Stimulated activated naive CD8-positive, alpha-beta T cell treated with anti-CD3 and anti-CD28 coated beads, Interleukin-15, Interleukin-2, amounts not matched to agents 100 ng/mL and 50 ng/mL, for 24 hours (primary cell): ENCODE measurements around the gene GDPD3.
"Not testable (repeated sequence)": the region's sequence is repeated elsewhere in the genome, so short reads cannot be mapped to it uniquely, and the experiment has no call there.

Source experiments
- H3K27ac Mint-ChIP-seq: one replicate; pipeline ENCODE4 v1.8.0; 2021; ENCODE audit warnings: mild to moderate bottlenecking, mixed read lengths
- H3K27me3 Mint-ChIP-seq: one replicate; pipeline ENCODE4 v1.8.0; 2021; ENCODE audit warnings: mixed read lengths
- H3K36me3 Mint-ChIP-seq: one replicate; pipeline ENCODE4 v1.8.0; 2021; ENCODE audit warnings: low read depth, mixed read lengths
- H3K4me1 Mint-ChIP-seq: one replicate; pipeline ENCODE4 v1.8.0; 2021; ENCODE audit warnings: low read depth, mixed read lengths
- H3K4me3 Mint-ChIP-seq: one replicate; pipeline ENCODE4 v1.8.0; 2021; ENCODE audit warnings: mild to moderate bottlenecking, mixed read lengths
- H3K9me3 Mint-ChIP-seq: one replicate; pipeline ENCODE4 v1.8.0; 2021; ENCODE audit warnings: mixed read lengths

The GDPD3 gene

DNA sequence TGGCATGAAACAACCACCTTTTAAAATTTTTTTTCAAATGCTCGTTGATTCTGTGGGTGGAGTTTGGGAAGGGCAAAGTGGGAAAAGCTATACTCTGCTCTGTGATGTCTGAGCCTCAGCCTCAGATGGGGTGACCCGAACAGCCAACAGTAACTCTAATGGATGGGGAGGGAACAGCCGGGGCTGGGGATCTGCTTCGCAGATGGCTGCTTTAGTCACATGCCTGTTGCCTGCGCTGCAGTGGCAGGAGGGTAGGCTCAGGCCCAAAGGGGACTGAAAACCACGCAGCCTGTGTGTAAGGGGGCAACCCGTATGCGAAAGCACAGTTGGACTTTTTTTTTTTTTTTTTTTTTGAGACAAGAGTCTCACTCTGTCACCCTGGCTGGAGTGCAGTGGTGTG lies 24.6 kb upstream of the GDPD3 start:
- H3K36me3 Mint-ChIP-seq: no peaks in the 10 kb centered on the region
- H3K27ac Mint-ChIP-seq: no peak overlapping the region
- H3K27me3 Mint-ChIP-seq: no peaks in the 10 kb centered on the region
- H3K9me3 Mint-ChIP-seq: no peaks in the 10 kb centered on the region
- no peak overlapping the region for H3K4me3 Mint-ChIP-seq
- peaks cover 16% of the 10 kb centered on the region for H3K4me1 Mint-ChIP-seq

DNA sequence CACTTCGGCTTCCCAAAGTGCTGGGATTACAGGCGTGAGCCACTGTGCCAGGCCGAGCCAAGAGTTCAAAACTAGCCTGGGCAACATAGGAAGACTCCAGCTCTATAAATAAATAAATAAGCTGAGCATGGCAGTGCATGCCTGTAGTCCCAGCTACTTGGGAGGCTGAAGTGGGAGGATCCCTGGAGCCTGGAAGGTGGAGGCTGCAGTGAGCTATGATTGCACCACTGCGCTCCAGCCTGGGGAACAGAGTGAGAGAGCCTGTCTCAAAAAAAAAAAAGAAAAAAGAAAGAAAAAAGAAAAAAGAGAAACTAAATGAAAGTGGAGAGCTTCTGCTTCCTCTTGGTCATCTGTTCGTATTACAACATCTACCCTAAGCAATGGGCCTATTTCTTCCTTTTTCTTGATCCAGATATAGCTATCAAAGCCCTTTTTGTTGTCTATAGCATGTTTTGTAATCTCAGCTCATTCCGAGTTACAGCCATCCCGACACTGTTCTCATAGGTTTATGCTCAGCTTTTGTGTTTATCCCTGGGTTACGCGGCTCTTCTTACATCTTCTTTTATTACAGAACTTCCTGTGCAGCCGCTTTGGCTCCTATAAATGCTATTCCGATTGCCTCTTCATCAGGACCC lies 23.8 kb upstream of the GDPD3 start:
- no peaks in the 10 kb centered on the region for H3K27me3 Mint-ChIP-seq
- H3K4me1 Mint-ChIP-seq: peaks cover 13% of the 10 kb centered on the region
- H3K9me3 Mint-ChIP-seq: no peaks in the 10 kb centered on the region
- H3K27ac Mint-ChIP-seq: no peak overlapping the region
- H3K4me3 Mint-ChIP-seq: no peak overlapping the region
- no peaks in the 10 kb centered on the region for H3K36me3 Mint-ChIP-seq

DNA sequence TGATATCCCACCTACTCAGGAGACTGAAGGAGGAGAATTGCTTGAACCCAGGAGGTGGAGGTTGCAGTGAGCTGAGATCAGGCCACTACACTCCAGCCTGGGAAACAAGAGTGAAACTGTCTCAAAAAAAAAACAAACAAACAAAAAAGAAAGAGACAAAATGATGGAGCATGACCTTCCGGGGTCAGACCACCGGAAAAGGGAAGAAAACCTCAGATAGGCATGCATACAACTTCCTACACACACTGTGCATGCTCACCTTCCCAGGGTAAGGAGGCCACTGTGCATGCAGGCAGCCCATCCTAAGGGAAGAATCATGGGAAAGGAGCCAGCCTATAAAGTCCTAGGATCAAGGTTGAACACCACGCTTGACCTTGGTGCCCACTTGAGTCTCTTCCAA lies 19.3 kb upstream of the GDPD3 start:
- Mint-ChIP-seq H3K36me3 (no peaks in the 10 kb centered on the region), H3K4me3 (no peak overlapping the region), H3K27me3 (no peaks in the 10 kb centered on the region), H3K9me3 (no peaks in the 10 kb centered on the region), H3K27ac (no peak overlapping the region), H3K4me1 (peaks cover 8% of the 10 kb centered on the region)

- Mint-ChIP-seq H3K4me3 (no peak overlapping the region), H3K36me3 (no peaks in the 10 kb centered on the region), H3K27me3 (no peaks in the 10 kb centered on the region), H3K4me1 (peaks cover 8% of the 10 kb centered on the region), H3K27ac (no peak overlapping the region), H3K9me3 (no peaks in the 10 kb centered on the region)
Measured at GRCh38 chr16:30131869-30132475, 18.6 kb upstream of the GDPD3 start.

DNA sequence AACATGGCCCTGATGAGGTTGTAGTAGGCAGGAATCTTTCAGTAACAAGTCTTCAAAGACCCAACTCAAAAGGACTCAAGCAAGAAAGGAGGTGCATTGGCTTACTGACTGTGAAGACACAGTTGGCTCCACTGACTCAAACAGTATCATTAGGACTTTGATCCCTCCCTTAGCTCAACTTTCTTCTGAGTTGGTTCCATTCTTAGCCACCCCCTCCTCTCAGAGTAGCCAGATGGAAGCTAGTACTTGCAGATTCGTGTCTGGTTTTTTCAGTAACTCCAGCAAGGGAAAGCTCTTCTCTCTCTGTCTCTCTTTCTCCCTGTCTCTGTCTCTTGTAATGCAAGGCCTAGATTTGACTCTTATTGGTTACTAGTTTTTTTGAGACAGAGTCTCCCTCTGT lies 14.7 kb upstream of the GDPD3 start:
- Mint-ChIP-seq H3K27me3 (no peaks in the 10 kb centered on the region), H3K27ac (no peak overlapping the region), H3K4me1 (peaks cover 11% of the 10 kb centered on the region), H3K36me3 (no peaks in the 10 kb centered on the region), H3K9me3 (no peaks in the 10 kb centered on the region), H3K4me3 (no peak overlapping the region)

GRCh38 chr16:30125690-30126089 lies 12.4 kb upstream of the GDPD3 start:
- peaks cover 23% of the 10 kb centered on the region for H3K4me1 Mint-ChIP-seq
- not testable (repeated sequence) for H3K27me3 Mint-ChIP-seq, H3K4me3 Mint-ChIP-seq, H3K9me3 Mint-ChIP-seq, H3K36me3 Mint-ChIP-seq, H3K27ac Mint-ChIP-seq

- H3K27ac Mint-ChIP-seq: no peak overlapping the region
- H3K4me3 Mint-ChIP-seq: no peak overlapping the region
- no peaks in the 10 kb centered on the region for H3K27me3 Mint-ChIP-seq
- H3K9me3 Mint-ChIP-seq: no peaks in the 10 kb centered on the region
- H3K4me1 Mint-ChIP-seq: peaks cover 26% of the 10 kb centered on the region
- H3K36me3 Mint-ChIP-seq: no peaks in the 10 kb centered on the region
Measured at GRCh38 chr16:30124985-30125379, 11.6 kb upstream of the GDPD3 start.

GRCh38 chr16:30122604-30123160 lies 9.3 kb upstream of the GDPD3 start:
- peak overlapping the region; percentile 67 for H3K27ac Mint-ChIP-seq
- no peaks in the 10 kb centered on the region for H3K36me3 Mint-ChIP-seq
- H3K4me1 Mint-ChIP-seq: peaks cover 27% of the 10 kb centered on the region
- no peaks in the 10 kb centered on the region for H3K9me3 Mint-ChIP-seq
- H3K4me3 Mint-ChIP-seq: peak overlapping the region; percentile 81
- H3K27me3 Mint-ChIP-seq: no peaks in the 10 kb centered on the region

GRCh38 chr16:30121741-30122571 lies 8.6 kb upstream of the GDPD3 start:
- no peak overlapping the region for H3K27ac Mint-ChIP-seq
- peaks cover 27% of the 10 kb centered on the region for H3K4me1 Mint-ChIP-seq
- no peaks in the 10 kb centered on the region for H3K36me3 Mint-ChIP-seq
- H3K9me3 Mint-ChIP-seq: no peaks in the 10 kb centered on the region
- H3K27me3 Mint-ChIP-seq: no peaks in the 10 kb centered on the region
- H3K4me3 Mint-ChIP-seq: peak overlapping the region; percentile 81

DNA sequence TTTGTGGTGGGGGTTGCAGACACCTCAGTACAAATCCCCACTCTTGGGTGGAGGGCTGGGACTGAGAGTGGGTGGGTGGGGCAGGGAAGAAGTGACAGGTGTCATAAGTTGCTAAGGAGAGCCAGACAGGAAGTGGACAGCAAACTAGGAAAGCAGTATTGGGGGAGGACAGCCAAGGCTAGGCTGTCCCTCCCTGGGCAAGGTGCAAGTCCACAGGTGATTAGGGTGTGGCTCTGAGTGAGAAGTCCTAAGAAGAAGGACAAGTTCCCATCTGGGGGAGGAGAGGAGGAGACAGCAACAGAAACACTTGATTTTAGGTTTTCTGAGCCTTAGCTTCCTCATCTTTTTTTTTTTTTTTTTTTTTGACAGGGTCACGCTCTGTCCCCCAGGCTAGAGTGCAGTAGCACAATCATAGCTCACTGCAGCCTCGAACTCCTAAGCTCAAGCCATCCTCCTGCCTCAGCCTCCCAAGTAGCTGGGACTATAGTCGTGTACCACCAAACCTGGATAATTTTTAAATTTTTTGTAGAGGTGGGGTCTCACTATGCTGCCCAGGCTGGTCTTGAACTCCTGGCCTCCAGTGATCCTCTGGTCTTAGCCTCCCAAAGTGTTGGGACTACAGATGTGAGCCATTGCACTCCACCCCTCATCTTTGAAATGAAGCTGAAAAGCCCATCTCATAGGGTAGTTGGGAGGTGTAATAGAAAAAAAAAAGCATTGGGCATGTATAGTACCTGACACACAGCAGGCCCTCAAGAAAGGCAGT lies 7.2 kb upstream of the GDPD3 start:
- H3K4me3 Mint-ChIP-seq: no peak overlapping the region

GRCh38 chr16:30119428-30119827 lies 6.1 kb upstream of the GDPD3 start:
- no peaks in the 10 kb centered on the region for H3K36me3 Mint-ChIP-seq
- no peaks in the 10 kb centered on the region for H3K27me3 Mint-ChIP-seq
- peaks cover 29% of the 10 kb centered on the region for H3K4me1 Mint-ChIP-seq
- no peaks in the 10 kb centered on the region for H3K9me3 Mint-ChIP-seq
- H3K27ac Mint-ChIP-seq: no peak overlapping the region
- no peak overlapping the region for H3K4me3 Mint-ChIP-seq

More for the DNA sequence above, 7.2 kb upstream of the GDPD3 start:
- no peaks in the 10 kb centered on the region for H3K27me3 Mint-ChIP-seq
- H3K4me1 Mint-ChIP-seq: peaks cover 24% of the 10 kb centered on the region
- H3K27ac Mint-ChIP-seq: peak overlapping the region; percentile 63
- H3K9me3 Mint-ChIP-seq: no peaks in the 10 kb centered on the region
- H3K36me3 Mint-ChIP-seq: no peaks in the 10 kb centered on the region

GRCh38 chr16:30117768-30118167 lies 4.4 kb upstream of the GDPD3 start:
- Mint-ChIP-seq H3K4me3 (no peak overlapping the region), H3K9me3 (no peaks in the 10 kb centered on the region), H3K4me1 (peaks cover 29% of the 10 kb centered on the region), H3K36me3 (no peaks in the 10 kb centered on the region), H3K27ac (no peak overlapping the region), H3K27me3 (no peaks in the 10 kb centered on the region)

GRCh38 chr16:30116291-30117207 lies 3.2 kb upstream of the GDPD3 start:
- H3K27ac Mint-ChIP-seq: no peak overlapping the region
- H3K9me3 Mint-ChIP-seq: no peaks in the 10 kb centered on the region

DNA sequence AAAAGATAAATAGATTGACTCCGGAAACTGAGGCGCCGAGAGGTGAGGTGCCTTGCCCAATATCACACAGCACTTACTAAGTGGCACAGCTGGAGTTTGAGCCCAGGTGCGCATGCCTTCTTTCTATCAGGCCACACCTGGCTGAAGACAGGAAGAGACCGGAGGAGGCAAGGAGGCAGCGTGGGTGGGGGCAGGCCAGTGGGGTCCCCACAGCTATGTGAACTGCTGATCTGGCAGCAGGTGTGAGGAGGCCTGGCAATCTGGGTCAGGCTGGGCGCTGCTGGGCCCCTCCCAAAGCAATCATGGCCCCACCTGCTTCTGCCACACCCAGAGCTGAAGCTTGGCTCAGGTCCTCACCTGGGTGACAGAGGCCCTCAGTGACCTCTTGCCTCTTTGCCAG lies 1.9 kb upstream of the GDPD3 start:
- Mint-ChIP-seq H3K27ac (no peak overlapping the region), H3K9me3 (no peaks in the 10 kb centered on the region), H3K4me3 (no peak overlapping the region), H3K36me3 (peaks cover 6% of the 10 kb centered on the region), H3K27me3 (no peaks in the 10 kb centered on the region), H3K4me1 (peaks cover 8% of the 10 kb centered on the region)

More at GRCh38 chr16:30116291-30117207, 3.2 kb upstream of the GDPD3 start:
- no peaks in the 10 kb centered on the region for H3K36me3 Mint-ChIP-seq
- no peak overlapping the region for H3K4me3 Mint-ChIP-seq
- peaks cover 18% of the 10 kb centered on the region for H3K4me1 Mint-ChIP-seq
- no peaks in the 10 kb centered on the region for H3K27me3 Mint-ChIP-seq
